Measurements from ENCODE around the gene NKD1. TPM values are rescaled to one million over a fixed set of nuclear protein-coding genes. Genes with fewer than 3 reads are reported as not detected.

NKD1 gene
- total and polyA plus RNA-seq, 2 experiments from 2014 or later = 0.86 to 1.4 TPM

DNA sequence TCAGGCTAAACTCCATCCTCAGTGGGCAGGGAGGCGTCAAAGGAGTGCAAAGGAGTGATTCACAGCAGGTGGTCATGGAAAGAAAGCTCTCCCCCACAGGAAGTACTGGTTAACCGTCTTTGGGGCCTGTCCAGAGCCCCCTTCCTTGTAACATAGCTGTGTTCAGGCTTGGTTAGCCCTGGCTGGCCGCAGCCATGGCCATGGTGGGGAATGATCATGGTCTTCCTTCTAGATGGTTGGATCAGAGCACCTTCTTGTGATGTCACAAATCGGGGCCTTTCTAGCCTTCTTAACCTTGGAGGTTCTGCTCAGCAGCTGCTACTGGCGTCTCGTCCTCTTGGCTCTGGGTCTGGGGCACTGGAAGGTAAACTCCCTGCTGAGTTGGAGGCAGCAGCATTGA, 15.8 kb downstream of the NKD1 start:
- no peaks in the 10 kb centered on the region for H3K4me1 ChIP-seq (ENCODE audit: low read depth)
- TF ChIP-seq, protein P1, sequence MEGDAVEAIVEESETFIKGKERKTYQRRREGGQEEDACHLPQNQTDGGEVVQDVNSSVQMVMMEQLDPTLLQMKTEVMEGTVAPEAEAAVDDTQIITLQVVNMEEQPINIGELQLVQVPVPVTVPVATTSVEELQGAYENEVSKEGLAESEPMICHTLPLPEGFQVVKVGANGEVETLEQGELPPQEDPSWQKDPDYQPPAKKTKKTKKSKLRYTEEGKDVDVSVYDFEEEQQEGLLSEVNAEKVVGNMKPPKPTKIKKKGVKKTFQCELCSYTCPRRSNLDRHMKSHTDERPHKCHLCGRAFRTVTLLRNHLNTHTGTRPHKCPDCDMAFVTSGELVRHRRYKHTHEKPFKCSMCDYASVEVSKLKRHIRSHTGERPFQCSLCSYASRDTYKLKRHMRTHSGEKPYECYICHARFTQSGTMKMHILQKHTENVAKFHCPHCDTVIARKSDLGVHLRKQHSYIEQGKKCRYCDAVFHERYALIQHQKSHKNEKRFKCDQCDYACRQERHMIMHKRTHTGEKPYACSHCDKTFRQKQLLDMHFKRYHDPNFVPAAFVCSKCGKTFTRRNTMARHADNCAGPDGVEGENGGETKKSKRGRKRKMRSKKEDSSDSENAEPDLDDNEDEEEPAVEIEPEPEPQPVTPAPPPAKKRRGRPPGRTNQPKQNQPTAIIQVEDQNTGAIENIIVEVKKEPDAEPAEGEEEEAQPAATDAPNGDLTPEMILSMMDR (IDR thresholded peaks at IDR 0.05; ENCODE audit: low read depth, low read length) = no peak
- DNase-seq (ENCODE audit: low read depth in 1 of 2, low spot score in 1 of 2) = no peak
- no peaks in the 10 kb centered on the region for H3K27me3 ChIP-seq
- no peak overlapping the region for H3K27ac ChIP-seq
- no peaks in the 10 kb centered on the region for H3K9me3 ChIP-seq (ENCODE audit: low read depth)
- H3K4me3 ChIP-seq = no peak overlapping the region
- H3K36me3 ChIP-seq = no peaks in the 10 kb centered on the region

DNA sequence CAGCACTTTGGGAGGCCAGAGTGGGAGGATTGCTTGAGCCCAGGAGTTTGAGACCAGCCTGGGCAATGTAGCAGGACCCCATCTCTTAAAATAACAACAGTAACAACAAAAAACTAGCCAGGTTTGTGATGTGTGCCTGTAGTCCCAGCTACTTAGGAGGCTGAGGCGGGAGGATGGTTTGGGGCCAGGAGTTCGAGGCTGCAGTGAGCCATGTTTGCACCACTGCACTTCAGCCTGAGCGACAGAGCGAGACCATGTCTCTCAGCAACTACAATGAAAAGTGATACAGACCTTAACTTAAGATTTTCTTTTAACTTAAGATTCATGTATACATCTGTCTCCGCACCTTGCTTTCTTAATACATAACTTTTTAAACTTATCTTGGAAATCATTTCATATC, 17.2 kb downstream of the NKD1 start:
- DNase-seq (ENCODE audit: low read depth in 1 of 2, low spot score in 1 of 2) = no peak
- no peaks in the 10 kb centered on the region for H3K9me3 ChIP-seq (ENCODE audit: low read depth)
- no peaks in the 10 kb centered on the region for H3K36me3 ChIP-seq
- TF ChIP-seq, protein P1 (IDR thresholded peaks at IDR 0.05; ENCODE audit: low read depth, low read length) = no peak
- H3K27ac ChIP-seq = no peak overlapping the region
- no peak overlapping the region for H3K4me3 ChIP-seq
- H3K4me1 ChIP-seq (ENCODE audit: low read depth) = no peaks in the 10 kb centered on the region
- H3K27me3 ChIP-seq = no peaks in the 10 kb centered on the region

DNA sequence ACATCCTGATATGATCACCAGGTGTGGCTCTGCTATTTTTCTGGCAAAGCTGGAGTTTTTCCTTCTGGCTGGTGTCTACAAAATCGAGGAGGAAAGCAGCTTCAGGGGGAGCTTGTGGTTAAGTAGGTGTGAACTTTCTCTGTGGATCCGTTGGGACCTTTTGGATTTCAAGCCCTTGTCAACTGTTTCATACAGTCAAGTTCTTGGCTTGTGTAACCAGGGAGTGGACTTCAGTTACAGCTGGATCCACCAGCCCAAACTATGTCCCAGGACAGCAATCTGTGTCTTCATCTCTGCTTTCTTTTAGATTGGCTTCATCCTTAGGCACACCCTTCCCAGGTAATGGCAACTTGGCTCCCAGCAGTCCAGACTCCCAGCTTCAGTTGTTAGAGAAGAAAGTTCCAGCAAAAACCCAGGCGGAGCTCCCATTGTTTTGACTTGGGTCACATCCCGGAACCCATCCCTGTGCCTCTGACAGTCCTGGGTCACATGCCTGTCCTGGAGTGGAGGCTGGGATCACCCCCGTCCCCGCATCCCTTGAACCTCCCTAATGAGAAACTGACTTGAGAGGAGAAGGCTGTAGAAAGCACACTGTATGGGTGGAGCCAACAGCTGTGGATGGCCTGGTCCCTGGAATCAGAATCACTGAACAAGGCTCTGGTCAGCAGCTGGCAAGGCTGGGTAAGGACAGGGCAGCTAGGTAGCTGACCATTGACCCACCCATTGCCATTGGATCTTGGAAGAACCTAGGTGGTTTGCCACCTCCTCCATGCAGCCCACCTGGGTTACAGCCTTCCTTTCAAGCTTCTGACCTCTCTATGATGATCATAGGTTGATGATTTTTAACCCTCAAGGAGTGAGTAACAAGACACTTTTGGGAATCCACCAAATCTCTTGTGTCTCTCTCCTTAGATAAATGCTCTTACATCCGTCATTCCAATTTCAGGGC, 18.1 kb downstream of the NKD1 start:
- H3K9me3 ChIP-seq (ENCODE audit: low read depth) = no peaks in the 10 kb centered on the region

DNA sequence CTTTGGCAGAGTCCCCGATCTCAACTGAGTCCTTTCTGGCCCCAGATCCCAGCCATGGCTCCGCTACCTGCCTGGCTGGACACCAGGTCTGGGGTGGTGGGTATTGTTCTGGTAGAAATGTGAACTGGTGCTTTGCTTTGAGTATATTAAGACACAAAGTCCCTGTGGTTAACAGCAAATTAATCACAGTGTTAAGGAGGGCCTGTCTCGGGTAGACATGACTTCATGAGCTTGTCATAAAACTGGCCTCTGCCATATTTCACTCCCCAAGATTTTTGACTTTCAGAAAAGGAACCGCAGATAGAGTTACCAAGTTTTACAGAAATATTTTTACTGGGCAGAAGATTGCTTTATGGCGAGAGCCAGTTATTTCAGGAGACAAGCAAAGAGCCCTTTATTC, 19.5 kb downstream of the NKD1 start:
- H3K4me1 ChIP-seq (ENCODE audit: low read depth) = no peaks in the 10 kb centered on the region
- peaks cover 3% of the 10 kb centered on the region for H3K27me3 ChIP-seq
- no peak overlapping the region for H3K4me3 ChIP-seq
- H3K9me3 ChIP-seq (ENCODE audit: low read depth) = no peaks in the 10 kb centered on the region
- H3K27ac ChIP-seq = no peak overlapping the region
- H3K36me3 ChIP-seq = no peaks in the 10 kb centered on the region
- DNase-seq (ENCODE audit: low read depth in 1 of 2, low spot score in 1 of 2) = no peak
- TF ChIP-seq, protein P1 (IDR thresholded peaks at IDR 0.05; ENCODE audit: low read depth, low read length) = no peak

More for the DNA sequence above, 18.1 kb downstream of the NKD1 start:
- TF ChIP-seq, protein P1 (IDR thresholded peaks at IDR 0.05; ENCODE audit: low read depth, low read length) = no peak
- H3K36me3 ChIP-seq = no peaks in the 10 kb centered on the region
- no peaks in the 10 kb centered on the region for H3K27me3 ChIP-seq
- H3K4me3 ChIP-seq = no peak overlapping the region
- no peaks in the 10 kb centered on the region for H3K4me1 ChIP-seq (ENCODE audit: low read depth)
- H3K27ac ChIP-seq = no peak overlapping the region
- DNase-seq (ENCODE audit: low read depth in 1 of 2, low spot score in 1 of 2) = no peak

DNA sequence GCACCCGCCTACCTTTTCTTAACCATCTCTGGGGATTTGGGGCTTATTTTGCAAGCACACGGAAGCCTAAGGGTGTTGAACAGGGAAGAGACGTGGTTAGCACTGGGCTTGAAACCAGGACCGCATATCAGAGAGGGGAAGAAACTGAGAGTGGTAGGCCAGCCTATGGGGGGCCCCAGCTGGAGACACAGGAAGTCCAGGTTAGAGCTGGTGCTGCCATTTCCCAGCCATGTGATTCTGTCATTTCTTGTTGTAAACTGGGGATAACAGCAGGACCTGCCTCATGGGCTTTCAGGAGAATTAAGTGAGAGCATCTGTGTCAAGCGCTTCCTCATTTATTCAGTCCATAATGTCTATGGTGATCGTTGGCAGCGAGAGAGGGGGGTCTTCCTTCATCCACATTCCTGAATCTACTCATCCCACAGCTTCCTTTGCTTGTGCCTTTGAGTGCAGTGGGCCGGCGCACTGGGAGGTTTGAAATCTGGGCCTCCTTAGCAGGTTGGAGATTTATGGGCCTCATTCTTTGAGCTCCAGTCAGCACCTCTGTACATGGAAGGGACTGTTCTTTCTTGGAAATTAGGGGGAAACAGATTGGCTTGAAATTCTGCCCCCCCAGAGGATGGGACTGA, 20.1 kb downstream of the NKD1 start:
- TF ChIP-seq, protein P1 (IDR thresholded peaks at IDR 0.05; ENCODE audit: low read depth, low read length) = no peak
- DNase-seq (ENCODE audit: low read depth in 1 of 2, low spot score in 1 of 2) = no peak
- no peaks in the 10 kb centered on the region for H3K36me3 ChIP-seq
- no peak overlapping the region for H3K4me3 ChIP-seq
- H3K9me3 ChIP-seq (ENCODE audit: low read depth) = no peaks in the 10 kb centered on the region
- no peaks in the 10 kb centered on the region for H3K4me1 ChIP-seq (ENCODE audit: low read depth)
- no peak overlapping the region for H3K27ac ChIP-seq
- peaks cover 3% of the 10 kb centered on the region for H3K27me3 ChIP-seq
